ENCODE measurements around the gene PPAN. TPM values are rescaled to one million over a fixed set of nuclear protein-coding genes. Genes with fewer than 3 reads are reported as not detected.

PPAN gene
- total and polyA plus RNA-seq, 2 experiments from 2014 or later: 44.2 to 47.0 TPM

DNA sequence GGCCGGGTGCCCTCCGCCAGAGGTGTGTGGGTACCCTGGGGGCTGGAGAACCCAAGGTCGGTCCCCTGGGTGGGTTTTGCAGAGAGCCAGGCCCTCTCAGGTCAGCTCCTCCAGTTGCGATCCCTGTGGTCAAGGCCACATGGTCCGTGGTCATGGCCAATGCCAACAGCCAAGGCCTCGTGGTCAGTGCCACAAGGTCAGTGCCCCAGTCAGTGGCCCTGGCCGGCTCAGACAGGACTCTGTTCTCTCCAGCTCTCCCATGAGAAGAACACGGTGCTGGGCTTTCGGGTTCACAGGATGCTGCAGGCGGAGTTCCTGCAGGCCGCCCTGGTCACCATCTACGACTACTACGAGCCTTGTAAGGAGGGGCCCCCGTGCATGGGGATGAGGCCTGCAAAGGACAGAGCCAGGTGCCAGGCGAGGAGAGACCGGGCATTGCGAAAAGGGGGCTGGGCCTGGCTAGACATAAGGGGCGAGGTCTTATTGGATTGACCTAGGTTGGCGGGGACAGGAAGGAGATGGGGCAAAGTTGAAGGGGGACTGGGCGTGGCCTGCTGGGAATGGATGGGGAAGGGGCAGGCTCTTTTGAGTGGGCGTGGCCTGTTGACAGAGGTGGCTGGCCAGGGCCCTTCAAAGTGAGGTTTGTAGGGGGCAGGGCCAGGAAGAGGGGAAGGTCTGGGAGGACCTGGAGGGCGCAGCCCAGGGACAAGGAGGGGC, 35.3 kb upstream of the PPAN start:
- no peaks in the 10 kb centered on the region for H3K9me3 ChIP-seq (ENCODE audit: low read depth)
- no peak for TF ChIP-seq EZH2 (IDR thresholded peaks at IDR 0.05; ENCODE audit: insufficient read depth, poor library complexity, severe bottlenecking)
- no peak for TF ChIP-seq EZH2phosphoT487 (IDR thresholded peaks at IDR 0.05; ENCODE audit: insufficient read depth, low read depth)
- DNase-seq: no peak
- H3K36me3 ChIP-seq (ENCODE audit: low read depth): no peaks in the 10 kb centered on the region
- no peaks in the 10 kb centered on the region for H3K9me2 ChIP-seq (ENCODE audit: insufficient read depth)
- no peak overlapping the region for H2AFZ ChIP-seq
- H3K27ac ChIP-seq: no peak overlapping the region
- H3K27me3 ChIP-seq (replicated peaks; ENCODE audit: insufficient read depth): no peaks in the 10 kb centered on the region; the same call in 1 of the 2 replicates
- no peaks in the 10 kb centered on the region for H3K79me2 ChIP-seq (ENCODE audit: insufficient read depth)
- H3K9ac ChIP-seq: no peak overlapping the region
- H3K4me3 ChIP-seq: no peak overlapping the region
- H3K4me1 ChIP-seq (ENCODE audit: insufficient read depth): no peaks in the 10 kb centered on the region
- no peaks in the 10 kb centered on the region for H4K20me1 ChIP-seq (ENCODE audit: insufficient read depth)
- WGBS, 2 experiments (ENCODE audit: low coverage in 1 of 2, low lambda C conversion rate in 2 of 2, missing lambda C conversion rate in 2 of 2): 48 to 61% methylated on average over 19 to 21 of the region's 22 CpGs
- H3K4me2 ChIP-seq (ENCODE audit: unreplicated experiment): no peak overlapping the region
- in situ Hi-C loops (cut with MboI): no loop called here
- H3F3A ChIP-seq (ENCODE audit: insufficient read depth): no peaks in the 10 kb centered on the region

GRCh38 chr19:10074153-10074552, 32.0 kb upstream of the PPAN start:
- no peak overlapping the region for H3K4me3 ChIP-seq
- no peaks in the 10 kb centered on the region for H3K4me1 ChIP-seq (ENCODE audit: insufficient read depth)
- TF ChIP-seq EZH2phosphoT487 (IDR thresholded peaks at IDR 0.05; ENCODE audit: insufficient read depth, low read depth) (no peak), EZH2 (IDR thresholded peaks at IDR 0.05; ENCODE audit: insufficient read depth, poor library complexity, severe bottlenecking) (no peak)
- no peaks in the 10 kb centered on the region for H3K9me3 ChIP-seq (ENCODE audit: low read depth)
- no peak overlapping the region for H2AFZ ChIP-seq
- WGBS, 2 experiments (ENCODE audit: low coverage in 1 of 2, low lambda C conversion rate in 2 of 2, missing lambda C conversion rate in 2 of 2): 30 to 32% methylated on average over 2 of the region's 2 CpGs
- H3K36me3 ChIP-seq (ENCODE audit: low read depth): no peaks in the 10 kb centered on the region
- peaks cover 4% of the 10 kb centered on the region for H3K27me3 ChIP-seq (replicated peaks; ENCODE audit: insufficient read depth)
- DNase-seq: peak; percentile 53
- H4K20me1 ChIP-seq (ENCODE audit: insufficient read depth): no peaks in the 10 kb centered on the region
- H3F3A ChIP-seq (ENCODE audit: insufficient read depth): no peaks in the 10 kb centered on the region
- no peak overlapping the region for H3K9ac ChIP-seq
- in situ Hi-C loops (cut with MboI): no loop called here
- no peak overlapping the region for H3K27ac ChIP-seq
- H3K9me2 ChIP-seq (ENCODE audit: insufficient read depth): no peaks in the 10 kb centered on the region
- no peak overlapping the region for H3K4me2 ChIP-seq (ENCODE audit: unreplicated experiment)
- H3K79me2 ChIP-seq (ENCODE audit: insufficient read depth): no peaks in the 10 kb centered on the region

DNA sequence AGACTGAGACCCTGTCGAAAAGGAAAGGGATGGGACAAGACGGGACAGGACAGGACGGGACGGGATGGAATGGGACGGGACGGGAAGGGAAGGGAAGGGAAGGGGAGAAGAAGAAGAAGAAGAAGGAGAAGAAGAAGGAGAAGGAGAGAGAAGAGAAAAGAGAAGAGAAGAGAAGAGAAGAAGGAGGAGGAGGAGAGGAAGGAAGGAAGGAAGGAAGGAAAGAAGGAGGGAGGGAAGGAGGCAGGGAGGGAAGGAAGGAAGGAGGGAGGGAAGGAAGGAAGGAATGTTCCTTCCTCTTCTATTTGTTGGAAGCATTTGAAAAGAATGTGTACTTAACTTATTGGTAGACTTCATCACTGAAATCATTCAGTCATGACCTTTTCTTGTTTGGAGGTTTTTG, 29.6 kb upstream of the PPAN start:
- peaks cover 4% of the 10 kb centered on the region for H3K27me3 ChIP-seq (replicated peaks; ENCODE audit: insufficient read depth)
- H3K9me3 ChIP-seq (ENCODE audit: low read depth): no peaks in the 10 kb centered on the region
- TF ChIP-seq EZH2phosphoT487 (IDR thresholded peaks at IDR 0.05; ENCODE audit: insufficient read depth, low read depth): no peak
- TF ChIP-seq EZH2 (IDR thresholded peaks at IDR 0.05; ENCODE audit: insufficient read depth, poor library complexity, severe bottlenecking): no peak
- H4K20me1 ChIP-seq (ENCODE audit: insufficient read depth): no peaks in the 10 kb centered on the region
- H3K4me3 ChIP-seq: no peak overlapping the region
- H3K79me2 ChIP-seq (ENCODE audit: insufficient read depth): no peaks in the 10 kb centered on the region
- H3K36me3 ChIP-seq (ENCODE audit: low read depth): no peaks in the 10 kb centered on the region
- DNase-seq: no peak
- in situ Hi-C loops (cut with MboI): no loop called here
- no peaks in the 10 kb centered on the region for H3F3A ChIP-seq (ENCODE audit: insufficient read depth)
- no peak overlapping the region for H3K4me2 ChIP-seq (ENCODE audit: unreplicated experiment)
- no peaks in the 10 kb centered on the region for H3K9me2 ChIP-seq (ENCODE audit: insufficient read depth)
- H2AFZ ChIP-seq: no peak overlapping the region
- H3K9ac ChIP-seq: no peak overlapping the region
- WGBS, 2 experiments (ENCODE audit: low coverage in 1 of 2, low lambda C conversion rate in 2 of 2, missing lambda C conversion rate in 2 of 2): 59 to 65% methylated on average over 6 of the region's 6 CpGs
- H3K4me1 ChIP-seq (ENCODE audit: insufficient read depth): no peaks in the 10 kb centered on the region
- no peak overlapping the region for H3K27ac ChIP-seq

DNA sequence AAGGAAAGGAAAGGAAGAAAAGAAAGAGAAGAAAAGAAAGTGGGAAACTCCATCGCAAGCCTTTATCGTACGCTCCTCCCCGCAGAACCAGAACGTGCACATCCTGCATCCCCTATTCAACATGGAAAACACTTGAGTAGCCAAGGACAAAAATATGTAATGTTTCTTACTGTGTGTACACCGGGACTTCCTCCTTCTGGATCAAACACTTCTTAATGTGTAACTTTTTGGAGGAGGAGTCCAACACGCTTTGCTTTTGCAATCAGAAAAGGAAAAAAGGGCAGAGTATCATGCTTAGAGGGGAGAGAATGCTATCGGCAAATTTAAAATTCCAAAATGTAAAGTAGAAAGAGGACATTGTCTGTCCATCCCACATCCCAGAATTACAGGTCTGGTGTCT, 27.8 kb upstream of the PPAN start:
- H3K27ac ChIP-seq: no peak overlapping the region
- H3K9me3 ChIP-seq (ENCODE audit: low read depth): no peaks in the 10 kb centered on the region
- H2AFZ ChIP-seq: no peak overlapping the region
- no peaks in the 10 kb centered on the region for H3K36me3 ChIP-seq (ENCODE audit: low read depth)
- H3F3A ChIP-seq (ENCODE audit: insufficient read depth): no peaks in the 10 kb centered on the region
- H3K9ac ChIP-seq: no peak overlapping the region
- no peaks in the 10 kb centered on the region for H3K79me2 ChIP-seq (ENCODE audit: insufficient read depth)
- no peak overlapping the region for H3K4me3 ChIP-seq
- H3K9me2 ChIP-seq (ENCODE audit: insufficient read depth): no peaks in the 10 kb centered on the region
- no peak for DNase-seq
- in situ Hi-C loops (cut with MboI): no loop called here
- TF ChIP-seq EZH2 (IDR thresholded peaks at IDR 0.05; ENCODE audit: insufficient read depth, poor library complexity, severe bottlenecking) (no peak), EZH2phosphoT487 (IDR thresholded peaks at IDR 0.05; ENCODE audit: insufficient read depth, low read depth) (no peak)
- 28 to 71% methylated on average over 4 to 8 of the region's 8 CpGs for WGBS, 2 experiments (ENCODE audit: low coverage in 1 of 2, low lambda C conversion rate in 2 of 2, missing lambda C conversion rate in 2 of 2)
- H4K20me1 ChIP-seq (ENCODE audit: insufficient read depth): no peaks in the 10 kb centered on the region
- H3K27me3 ChIP-seq (replicated peaks; ENCODE audit: insufficient read depth): peaks cover 4% of the 10 kb centered on the region
- H3K4me1 ChIP-seq (ENCODE audit: insufficient read depth): no peaks in the 10 kb centered on the region
- no peak overlapping the region for H3K4me2 ChIP-seq (ENCODE audit: unreplicated experiment)
